Measurements from ENCODE around the gene ECT2L.

ECT2L gene

DNA sequence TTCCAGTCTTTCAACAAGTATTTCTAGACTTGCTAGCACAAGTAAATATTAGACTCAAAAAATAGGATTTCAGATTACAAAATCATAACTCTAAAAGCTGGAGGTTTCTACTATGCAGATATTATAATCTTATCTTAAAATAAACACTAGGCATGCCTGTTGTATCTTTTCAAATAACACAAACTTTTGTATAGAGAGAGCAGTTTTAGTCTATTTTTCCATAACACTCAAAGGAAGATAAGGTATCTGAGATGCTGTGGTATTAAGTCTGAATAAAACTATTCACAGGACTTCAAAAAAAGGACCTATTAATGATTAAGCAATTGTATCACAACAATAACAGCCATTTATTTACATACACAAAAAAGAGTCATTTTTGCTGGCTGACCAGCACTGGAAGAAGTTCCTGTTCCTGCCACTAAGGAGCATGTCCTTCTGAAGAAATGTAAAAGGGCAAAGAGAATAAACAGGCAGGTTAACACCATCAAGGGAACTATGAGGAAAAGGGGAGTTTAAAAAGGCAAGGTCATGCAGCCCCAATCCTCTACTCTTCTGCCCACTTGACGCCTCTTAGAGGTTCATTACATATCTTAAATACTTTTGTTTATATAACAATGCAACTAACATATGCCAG lies 152.8 kb downstream of the ECT2L start:
- H3K9me3 ChIP-seq (ENCODE audit: control insufficient read depth in 5 of 5, low read length in 5 of 5) = no peaks in the 10 kb centered on the region
- peaks cover 5 to 9% (median 5%) of the 10 kb centered on the region in 5 donors for H3K36me3 ChIP-seq (ENCODE audit: control insufficient read depth in 5 of 5, insufficient read depth in 5 of 5, low read length in 5 of 5)
- peaks cover 0 to 6% (median 0%) of the 10 kb centered on the region in 5 donors for H3K4me1 ChIP-seq (ENCODE audit: control insufficient read depth in 5 of 5, insufficient read depth in 5 of 5, low read length in 5 of 5)
- no peaks in the 10 kb centered on the region for H3K27me3 ChIP-seq (ENCODE audit: control insufficient read depth in 5 of 5, insufficient read depth in 4 of 5, low read length in 5 of 5)
- H3K9ac ChIP-seq (ENCODE audit: low read length in 5 of 5) = no peak overlapping the region
- no peak overlapping the region for H3K4me3 ChIP-seq (ENCODE audit: low read depth in 1 of 5, low read length in 5 of 5)
- H3K27ac ChIP-seq (ENCODE audit: low read depth, low read length) = no peak overlapping the region

DNA sequence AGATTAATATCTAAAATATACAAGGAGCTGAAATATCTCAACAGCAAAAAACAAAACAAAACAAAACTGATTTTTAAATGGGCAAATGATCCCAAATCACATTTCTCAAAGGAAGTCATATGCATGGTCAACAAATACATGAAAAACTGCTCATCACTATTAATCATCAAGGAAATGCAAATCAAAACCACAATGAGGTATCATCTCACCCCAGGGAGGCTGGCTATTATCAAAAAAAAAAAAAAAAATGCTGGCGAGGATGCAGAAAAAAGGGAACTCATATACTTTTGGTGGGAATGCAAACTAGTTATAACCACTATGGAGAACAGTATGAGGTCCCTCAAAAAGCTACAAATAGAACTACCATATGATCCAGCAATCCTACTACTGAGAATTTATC lies 157.6 kb downstream of the ECT2L start:
- Histone ChIP-seq H3K4me1 (ENCODE audit: control insufficient read depth in 5 of 5, insufficient read depth in 5 of 5, low read length in 5 of 5) (peaks cover 2 to 16% (median 14%) of the 10 kb centered on the region in 5 donors), H3K36me3 (ENCODE audit: control insufficient read depth in 5 of 5, insufficient read depth in 5 of 5, low read length in 5 of 5) (no peaks in the 10 kb centered on the region), H3K27ac (ENCODE audit: low read depth, low read length) (no peak overlapping the region), H3K9ac (ENCODE audit: low read length in 5 of 5) (no peak overlapping the region), H3K9me3 (ENCODE audit: control insufficient read depth in 5 of 5, low read length in 5 of 5) (no peaks in the 10 kb centered on the region), H3K27me3 (ENCODE audit: control insufficient read depth in 5 of 5, insufficient read depth in 4 of 5, low read length in 5 of 5) (no peaks in the 10 kb centered on the region), H3K4me3 (ENCODE audit: low read depth in 1 of 5, low read length in 5 of 5) (no peak overlapping the region)
